Stimulated activated CD4-positive, alpha-beta T cell treated with anti-CD3 and anti-CD28 coated beads, Interleukin-2, amount 100 ng/mL, for 48 hours (primary cell): Measurements from ENCODE around the gene CCDC154.
"Not testable (repeated sequence)": the region's sequence is repeated elsewhere in the genome, so short reads cannot be mapped to it uniquely, and the experiment has no call there.

Source experiments
- DNase-seq, 2 donors: peaks; one replicate each; pipeline ENCODE4 v3.0.0-alpha.2; 2020

CCDC154 gene, protein sequence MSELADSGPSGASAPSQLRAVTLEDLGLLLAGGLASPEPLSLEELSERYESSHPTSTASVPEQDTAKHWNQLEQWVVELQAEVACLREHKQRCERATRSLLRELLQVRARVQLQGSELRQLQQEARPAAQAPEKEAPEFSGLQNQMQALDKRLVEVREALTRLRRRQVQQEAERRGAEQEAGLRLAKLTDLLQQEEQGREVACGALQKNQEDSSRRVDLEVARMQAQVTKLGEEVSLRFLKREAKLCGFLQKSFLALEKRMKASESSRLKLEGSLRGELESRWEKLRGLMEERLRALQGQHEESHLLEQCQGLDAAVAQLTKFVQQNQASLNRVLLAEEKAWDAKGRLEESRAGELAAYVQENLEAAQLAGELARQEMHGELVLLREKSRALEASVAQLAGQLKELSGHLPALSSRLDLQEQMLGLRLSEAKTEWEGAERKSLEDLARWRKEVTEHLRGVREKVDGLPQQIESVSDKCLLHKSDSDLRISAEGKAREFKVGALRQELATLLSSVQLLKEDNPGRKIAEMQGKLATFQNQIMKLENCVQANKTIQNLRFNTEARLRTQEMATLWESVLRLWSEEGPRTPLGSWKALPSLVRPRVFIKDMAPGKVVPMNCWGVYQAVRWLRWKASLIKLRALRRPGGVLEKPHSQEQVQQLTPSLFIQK

GRCh38 chr16:1443980-1444729, at the start of gene CCDC154:
CCDC154 (minus strand) TSS chr16:1444556; CDS start chr16:1444322, 234 bp downstream.
- no peak for DNase-seq

GRCh38 chr16:1493746-1494094, 49.4 kb upstream of the CCDC154 start:
- peak in 1 of 2 donors; percentile 21 for DNase-seq

DNA sequence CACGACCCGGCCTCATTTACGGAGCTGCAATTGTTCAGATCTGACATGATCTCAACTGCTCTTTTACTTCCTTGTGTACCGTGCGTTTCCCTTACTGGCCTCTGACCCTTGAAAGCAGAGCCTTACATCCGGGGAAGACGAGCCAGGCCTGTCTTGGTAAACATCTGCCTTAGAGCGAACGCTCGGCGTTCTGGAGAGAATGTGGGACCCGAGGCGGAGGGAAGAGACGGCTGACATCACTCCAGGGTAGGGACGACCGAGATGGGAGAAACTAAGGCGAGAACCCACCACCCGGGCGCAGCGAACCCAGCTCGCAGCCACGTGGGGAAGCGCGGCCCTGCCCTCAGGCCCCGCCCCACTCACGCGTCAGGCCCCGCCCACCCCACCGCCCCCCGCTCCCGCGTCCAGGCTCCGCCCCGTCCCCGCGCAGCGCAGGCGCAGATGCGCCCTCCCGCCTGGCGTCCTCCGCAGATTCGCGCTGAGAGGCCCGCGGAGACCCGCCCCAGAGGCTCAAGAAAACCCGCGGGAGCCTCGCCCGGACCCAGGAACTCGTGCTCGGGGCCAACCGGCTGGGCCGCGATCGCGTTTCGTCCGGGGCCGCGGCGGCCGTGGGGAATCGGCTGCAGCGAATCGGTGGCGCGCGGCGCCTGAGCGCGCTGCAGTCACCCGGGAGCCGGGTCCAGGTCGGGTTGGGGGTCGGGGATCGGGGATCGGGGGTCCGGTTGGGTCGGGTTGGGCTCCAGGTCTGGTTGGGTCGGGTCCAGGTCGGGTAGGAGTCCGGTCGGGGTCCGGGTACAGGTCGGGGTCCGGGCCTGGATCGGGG, 48.8 kb upstream of the CCDC154 start, which contains the start of gene TELO2:
TSS of gene TELO2 (plus strand) at position 438 of the 823 bp plus-strand sequence. CDS start 922 bp downstream, outside the sequence.
- DNase-seq = peak; percentile 82 to 91

GRCh38 chr16:1492082-1492922, 47.9 kb upstream of the CCDC154 start:
- DNase-seq = no peak

GRCh38 chr16:1491327-1491726, 47.0 kb upstream of the CCDC154 start:
- DNase-seq = no peak

GRCh38 chr16:1489077-1489476, 44.7 kb upstream of the CCDC154 start:
- DNase-seq = no peak

- DNase-seq = no peak
Observed at GRCh38 chr16:1488619-1489018, 44.3 kb upstream of the CCDC154 start, which contains the start of gene PTX4. PTX4 (minus strand) TSS chr16:1488944; CDS start chr16:1488909, 35 bp downstream.

DNA sequence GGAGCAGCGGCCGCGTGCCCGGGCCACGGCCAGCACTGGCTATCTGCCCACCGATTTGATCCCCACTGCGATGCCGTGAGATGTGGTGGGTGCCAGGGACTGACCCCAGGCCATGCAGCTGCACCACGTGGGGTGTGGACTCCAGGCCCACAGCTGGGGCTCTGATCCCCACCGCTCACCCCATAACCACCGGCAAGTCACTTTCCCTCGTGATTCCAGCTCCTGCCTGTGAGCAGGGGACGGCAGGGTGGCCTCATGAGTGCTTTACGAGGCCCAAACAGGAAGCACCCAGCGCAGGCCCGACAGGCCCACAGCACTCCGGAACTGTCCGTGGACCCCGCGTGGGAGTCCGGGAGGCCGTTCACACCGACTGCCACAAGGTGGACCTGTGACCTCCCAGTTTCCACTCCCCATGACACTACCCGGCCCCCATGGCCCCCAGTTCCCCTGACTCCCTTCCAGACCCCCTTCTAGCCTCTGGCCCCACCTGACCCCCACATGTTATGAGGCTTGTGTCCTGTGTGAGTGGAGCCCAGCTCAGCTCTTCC, 43.8 kb upstream of the CCDC154 start:
- DNase-seq = no peak

DNA sequence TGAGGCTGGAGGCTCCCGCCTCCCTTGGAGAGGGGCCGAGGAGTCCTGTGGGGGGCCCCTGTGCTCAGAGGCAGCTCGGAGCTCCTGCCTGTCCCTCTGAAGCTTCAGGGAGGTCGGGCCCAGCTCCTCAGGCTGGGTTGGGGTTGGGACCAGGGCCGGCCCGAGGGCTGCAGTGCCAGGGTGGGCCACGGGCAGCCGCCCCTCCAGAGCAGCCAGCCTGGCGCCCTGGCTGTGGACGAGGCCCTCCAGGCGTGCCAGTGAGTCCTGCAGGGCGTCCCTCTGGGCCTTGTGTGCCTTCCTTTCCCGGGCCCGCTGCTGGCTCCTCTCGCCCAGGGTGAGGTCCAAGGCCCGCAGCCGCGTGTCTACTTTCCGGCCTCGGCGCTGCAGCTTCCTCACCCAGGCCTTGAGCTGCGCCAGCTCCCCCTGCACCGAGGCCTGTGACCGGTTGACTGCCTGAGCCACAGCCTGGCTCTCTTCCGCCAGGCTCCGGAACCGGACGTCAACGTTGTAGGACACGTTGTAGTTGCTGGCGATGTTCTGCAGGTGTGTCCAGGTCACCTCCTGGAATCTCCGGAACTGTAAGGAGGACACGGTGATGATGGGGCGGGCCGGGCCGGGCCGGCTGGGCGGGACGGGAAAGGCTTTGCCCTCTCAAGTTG, 43.2 kb upstream of the CCDC154 start:
- no peak for DNase-seq

DNA sequence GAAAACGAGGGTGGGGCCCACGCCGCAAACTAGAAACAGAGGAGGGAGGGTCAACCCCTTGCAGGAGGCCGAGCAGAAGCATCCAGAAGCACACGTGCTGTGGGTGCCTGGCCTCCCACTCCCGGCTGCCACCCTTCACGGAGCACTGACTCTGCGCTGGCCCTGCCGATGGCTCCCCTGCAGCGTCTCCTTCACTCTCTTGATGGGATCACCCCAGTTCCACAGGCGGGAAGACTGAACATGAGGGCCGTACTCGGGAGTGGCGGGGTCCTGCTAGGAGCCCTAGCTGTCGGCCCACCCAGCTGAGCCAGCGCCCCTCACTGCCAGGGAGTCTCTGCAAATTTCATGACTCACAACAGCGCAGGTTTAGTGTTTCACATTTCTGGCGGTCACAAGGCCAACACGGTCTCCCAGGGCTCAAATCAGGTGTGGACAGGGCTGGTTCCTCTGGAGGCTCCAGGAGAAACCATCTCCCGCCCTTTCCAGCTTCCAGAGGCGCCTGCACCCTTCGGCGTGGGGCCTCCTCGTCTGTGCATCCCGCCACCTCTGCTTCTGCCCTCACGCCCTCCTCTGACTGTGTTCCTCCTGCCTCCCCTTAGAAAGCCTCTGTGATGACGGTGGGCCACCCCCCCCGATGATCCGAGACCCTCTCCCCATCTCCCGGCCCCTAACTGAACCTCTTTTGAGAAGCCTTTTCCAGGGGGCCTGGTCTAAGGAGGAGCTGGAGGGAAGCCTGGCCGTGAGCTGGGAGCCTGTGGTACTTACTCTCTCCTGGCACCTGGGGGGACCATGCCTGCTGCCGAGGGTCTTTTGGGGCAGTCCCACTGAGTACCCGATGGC, 42.4 kb upstream of the CCDC154 start:
- no peak for DNase-seq

GRCh38 chr16:1485847-1486496, 41.6 kb upstream of the CCDC154 start:
- no peak for DNase-seq

DNA sequence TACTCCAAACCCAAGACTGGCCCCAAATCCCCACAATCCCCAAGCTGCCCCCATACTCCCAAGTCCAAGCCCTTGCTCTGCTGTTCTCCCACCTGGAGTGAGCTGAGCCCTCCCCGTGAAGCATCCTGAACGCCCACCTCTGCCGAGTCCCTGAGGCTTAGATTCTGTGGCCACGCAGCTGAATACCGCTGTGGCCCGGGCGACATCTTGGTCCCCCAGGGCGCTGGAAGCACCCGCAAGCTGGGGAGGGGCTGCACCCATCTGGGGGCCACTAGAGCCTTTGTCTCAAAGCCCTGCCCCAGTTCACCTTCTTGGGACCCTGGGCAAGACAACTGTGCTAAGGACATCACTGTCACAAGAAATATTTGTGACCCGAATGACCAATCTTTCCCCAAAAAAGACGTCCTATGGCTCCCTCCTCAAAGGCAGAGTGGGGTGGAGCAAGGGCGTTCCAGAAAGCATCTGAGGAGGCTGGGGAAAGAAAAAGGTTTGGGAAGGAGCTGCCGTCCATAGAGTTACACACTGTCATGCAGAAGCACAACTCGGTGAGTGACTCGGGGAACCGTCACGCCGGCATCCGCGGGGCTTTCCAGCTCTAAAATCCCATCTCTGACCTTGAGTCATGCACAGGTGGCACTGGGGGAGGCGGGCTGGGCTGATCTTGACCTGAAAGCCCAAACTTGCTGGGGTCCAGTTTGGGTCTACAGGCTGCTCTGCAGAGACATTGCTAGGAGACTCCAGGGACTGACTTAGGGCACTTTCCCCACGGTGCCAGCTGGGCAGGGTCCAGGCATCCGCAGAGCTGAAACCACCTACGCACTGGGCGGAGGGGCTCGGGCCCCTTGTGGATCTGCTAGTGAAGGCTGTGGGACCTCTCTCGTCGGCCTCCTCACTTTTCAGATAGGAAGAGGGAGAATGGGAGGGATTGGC, 37.8 kb upstream of the CCDC154 start:
- no peak for DNase-seq

GRCh38 chr16:1478937-1479336, 34.6 kb upstream of the CCDC154 start:
- DNase-seq = not testable (repeated sequence)

GRCh38 chr16:1477033-1477432, 32.7 kb upstream of the CCDC154 start:
- DNase-seq = no peak

DNA sequence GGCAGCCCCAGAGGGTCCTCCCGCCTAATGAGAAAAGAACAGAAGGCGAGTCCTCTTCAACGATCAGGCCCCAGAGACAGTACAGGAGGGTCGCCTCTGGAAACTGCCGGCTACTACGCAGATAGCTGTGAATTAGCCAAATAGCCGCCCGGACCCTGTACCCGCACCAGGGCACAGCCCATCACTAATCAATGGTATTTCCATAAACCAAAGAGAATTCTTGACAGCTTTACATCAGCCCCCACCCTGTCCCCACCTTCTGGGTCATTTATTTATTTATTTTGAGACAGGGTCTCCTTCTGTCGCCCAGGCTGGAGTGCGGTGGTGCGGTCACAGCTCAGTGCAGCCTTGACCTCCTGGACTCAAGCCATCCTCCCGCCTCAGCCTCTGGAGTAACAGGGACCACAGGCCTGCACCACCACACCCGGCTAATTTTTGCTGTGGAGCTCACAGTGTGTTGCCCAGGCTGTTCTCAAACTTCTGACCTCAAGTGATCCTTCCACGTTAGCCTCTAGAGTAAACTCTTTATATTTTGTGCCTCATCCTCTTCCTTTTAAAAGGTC, 31.3 kb upstream of the CCDC154 start:
- DNase-seq = no peak

- DNase-seq = peak; percentile 86 to 87
Observed at GRCh38 chr16:1474796-1475551, 30.6 kb upstream of the CCDC154 start, which contains the start of gene CLCN7. CLCN7 (minus strand) TSS chr16:1475028; CDS start chr16:1474974, 54 bp downstream.
